HCT116 (cell line): ENCODE results near the gene OR8K3. TPM values are rescaled to one million over a fixed set of nuclear protein-coding genes. Genes with fewer than 3 reads are reported as not detected.

Experiments
- ATAC-seq: fragments of 200-7000 bp; cut with Tn5 transposase; 2 replicates; pipeline ENCODE4 v1.9.1; 2020; ENCODE audit warnings: mild to moderate bottlenecking, moderate library complexity
- BruUV-seq: library from RNA; stranded (reverse); fragments of 400-500 nt; replicated peaks from 2 replicates; lab custom pipeline; 2021; lab: Mats Ljungman, UMichigan
- CTCF ChIA-PET: fragments of 300-600 bp; sonication (Branson Sonifier 250); formaldehyde crosslinking; loops from one replicate; lab custom pipeline; 2021; ENCODE audit warnings: antibody characterized with exemption; lab: Charles Lee
- POLR2A ChIA-PET: fragments of 300-600, 350-600 bp; sonication (Branson Sonifier 250); formaldehyde crosslinking; loops from one replicate; lab custom pipeline; 2021; ENCODE audit warnings: antibody characterized with exemption; lab: Charles Lee
- RAD21 ChIA-PET, 2 experiments: fragments of 300-600 bp; sonication (Branson Sonifier 250); formaldehyde crosslinking; loops; one replicate each; lab custom pipeline; 2023; ENCODE audit warnings: low total read pairs in 2 of 2; ENCODE audit not compliant: uncharacterized antibody in 2 of 2, unreplicated experiment in 2 of 2, low non-redundant PET in 1 of 2; lab: Charles Lee
- DNase-seq: peaks from one replicate; pipeline ENCODE4 v3.0.0-alpha.2; 2010; ENCODE audit warnings: low read depth, low spot score
- H2AFZ ChIP-seq: fragments of 200-600 bp; shearing (Covaris generic), sonication (generic); 2 replicates; pipeline ENCODE4 v1.6.1; 2017; ENCODE audit warnings: low read depth, mixed run types, mixed read lengths, antibody characterized with exemption, low read length; ENCODE audit not compliant: poor library complexity, severe bottlenecking
- H3K27ac ChIP-seq: 2 replicates; pipeline ENCODE4 v1.5.1; 2012; ENCODE audit warnings: low read depth, low read length
- H3K27me3 ChIP-seq: fragments of 200-600 bp; sonication (generic); 2 replicates; pipeline ENCODE4 v1.6.1; 2016; ENCODE audit warnings: mixed run types, low read length, mixed read lengths; ENCODE audit not compliant: insufficient read depth
- H3K36me3 ChIP-seq, 2 experiments: fragments of 200-500 bp in 1 of 2; fragments of 200-600 bp in 1 of 2; sonication (Bioruptor generic) in 1 of 2; sonication (generic) in 1 of 2; 2 replicates each; pipeline versions ENCODE4 v1.5.1 to v1.6.1; 2014 to 2016; ENCODE audit warnings: low read length in 2 of 2, inconsistent platforms in 1 of 2, mixed read lengths in 1 of 2, mixed run types in 1 of 2; ENCODE audit not compliant: insufficient read depth in 2 of 2, control insufficient read depth in 1 of 2
- H3K4me1 ChIP-seq, 2 experiments: fragments of 200-600 bp in 1 of 2; sonication (generic) in 1 of 2; 2 replicates each; pipeline versions ENCODE4 v1.5.1 to v1.6.1; 2012 to 2017; ENCODE audit warnings: low read length in 2 of 2, inconsistent platforms in 1 of 2, mild to moderate bottlenecking in 1 of 2, mixed read lengths in 1 of 2, mixed run types in 1 of 2, moderate library complexity in 1 of 2; ENCODE audit not compliant: insufficient read depth in 2 of 2, control insufficient read depth in 1 of 2
- H3K4me2 ChIP-seq: fragments of 200-600 bp; sonication (generic); 2 replicates; pipeline ENCODE4 v1.6.1; 2017; ENCODE audit warnings: mixed run types, low read length, mixed read lengths
- H3K4me3 ChIP-seq, 2 experiments: fragments of 200-600 bp in 1 of 2; sonication (generic) in 1 of 2; replicated peaks in 1 of 2; 2 replicates each; pipeline ENCODE4 v1.5.1; 2011 to 2016; ENCODE audit warnings: low read length in 2 of 2, control low read depth in 1 of 2, low read depth in 1 of 2, mild to moderate bottlenecking in 1 of 2, mixed read lengths in 1 of 2, mixed run types in 1 of 2
- H3K79me2 ChIP-seq: fragments of 200-600 bp; sonication (generic); 2 replicates; pipeline ENCODE4 v1.6.1; 2017; ENCODE audit warnings: mild to moderate bottlenecking, mixed run types, low read length, moderate library complexity, mixed read lengths; ENCODE audit not compliant: insufficient read depth
- H3K9ac ChIP-seq: fragments of 200-600 bp; sonication (generic); 2 replicates; pipeline ENCODE4 v1.6.1; 2016; ENCODE audit warnings: low read length, mixed read lengths
- H3K9me2 ChIP-seq: fragments of 200-600 bp; sonication (generic), shearing (Covaris generic); 2 replicates; pipeline ENCODE4 v1.6.1; 2017; ENCODE audit warnings: mixed run types, mild to moderate bottlenecking, moderate library complexity; ENCODE audit not compliant: insufficient read depth
- H3K9me3 ChIP-seq, 2 experiments: fragments of 200-500 bp in 1 of 2; fragments of 200-600 bp in 1 of 2; sonication (Bioruptor generic) in 1 of 2; sonication (generic) in 1 of 2; 2 replicates each; pipeline ENCODE4 v1.6.1; 2014 to 2017; ENCODE audit warnings: low read length in 2 of 2, mixed read lengths in 2 of 2, inconsistent platforms in 1 of 2, low read depth in 1 of 2, mild to moderate bottlenecking in 1 of 2, mixed run types in 1 of 2, moderate library complexity in 1 of 2; ENCODE audit not compliant: control insufficient read depth in 1 of 2, insufficient read depth in 1 of 2
- H4K20me1 ChIP-seq: fragments of 200-600 bp; sonication (generic), shearing (Covaris generic); 2 replicates; pipeline ENCODE4 v1.6.1; 2017; ENCODE audit warnings: mixed run types, mild to moderate bottlenecking, moderate library complexity; ENCODE audit not compliant: insufficient read depth
- CBX3 ChIP-seq: IDR thresholded peaks from 2 replicates; pipeline ENCODE4 v1.6.1; 2012; ENCODE audit warnings: low read depth
- CEBPB ChIP-seq: IDR thresholded peaks from 2 replicates; pipeline ENCODE4 v1.6.1; 2012; ENCODE audit warnings: low read depth
- ELF1 ChIP-seq: IDR thresholded peaks from 2 replicates; pipeline ENCODE4 v1.6.1; 2012; ENCODE audit warnings: low read depth, borderline replicate concordance
- EZH2 ChIP-seq: fragments of 200-600 bp; sonication (generic); IDR thresholded peaks from 2 replicates; pipeline ENCODE4 v1.6.1; 2017; ENCODE audit warnings: antibody characterized with exemption, mixed run types
- EZH2phosphoT487 ChIP-seq: fragments of 200-600 bp; IDR thresholded peaks from 2 replicates; pipeline ENCODE4 v1.6.1; 2018; ENCODE audit warnings: antibody characterized with exemption, borderline replicate concordance
- FOSL1 ChIP-seq: IDR thresholded peaks from 2 replicates; pipeline ENCODE4 v1.6.1; 2012; ENCODE audit warnings: low read depth
- POLR2A ChIP-seq: IDR thresholded peaks from 2 replicates; pipeline ENCODE4 v1.7.0; 2011; ENCODE audit warnings: borderline replicate concordance; ENCODE audit not compliant: insufficient read depth, insufficient read length; ENCODE audit errors: extremely low read depth
- POLR2AphosphoS5 ChIP-seq: IDR thresholded peaks from 2 replicates; pipeline ENCODE4 v1.6.1; 2011; ENCODE audit warnings: mild to moderate bottlenecking, low read depth, low read length, moderate library complexity
- RAD21 ChIP-seq: IDR thresholded peaks from 2 replicates; pipeline ENCODE4 v1.6.1; 2012; ENCODE audit warnings: low read depth, mild to moderate bottlenecking
- SIN3A ChIP-seq: IDR thresholded peaks from 2 replicates; pipeline ENCODE4 v1.6.1; 2012; ENCODE audit warnings: low read depth
- SRF ChIP-seq: IDR thresholded peaks from 2 replicates; pipeline ENCODE4 v1.6.1; 2012; ENCODE audit warnings: low read depth
- TCF7L2 ChIP-seq: IDR thresholded peaks from 2 replicates; pipeline ENCODE4 v1.7.0; 2011; ENCODE audit warnings: borderline replicate concordance, inconsistent platforms; ENCODE audit not compliant: insufficient read depth, insufficient read length; ENCODE audit errors: extremely low read depth
- YY1 ChIP-seq: IDR thresholded peaks from 2 replicates; pipeline ENCODE4 v1.6.1; 2011; ENCODE audit warnings: low read length, low read depth, moderate library complexity, mild to moderate bottlenecking; ENCODE audit not compliant: insufficient replicate concordance; ENCODE audit errors: extremely low read depth
- ZFX ChIP-seq: fragments of 450-650 bp; IDR thresholded peaks from 2 replicates; pipeline ENCODE4 v1.6.1; 2017
- ZNF274 ChIP-seq: fragments of 200-500 bp; sonication (Bioruptor generic); IDR thresholded peaks from 2 replicates; pipeline ENCODE4 v1.6.1; 2014; ENCODE audit warnings: mild to moderate bottlenecking, low read depth, low read length, inconsistent platforms
- intact Hi-C: fragments of 100-400 bp; cut with micrococcal nuclease; formaldehyde crosslinking; loops from 2 replicates; pipeline ENCODE4 v1.10.0; 2022
- total RNA-seq: library from RNA; stranded (reverse); gene quantifications from one replicate; pipeline ENCODE4 v1.2.1, GENCODE V29; 2021; ENCODE audit not compliant: unreplicated experiment
- TF ChIP-seq, protein P1 (sequence below), 3 experiments: fragments of 200-600 bp in 1 of 3; sonication (generic) in 1 of 3; IDR thresholded peaks in 2 of 3; conservative IDR thresholded peaks in 1 of 3; 2 replicates each; pipeline ENCODE4 v1.5.1; 2012 to 2017; ENCODE audit warnings: low read depth in 2 of 3, low read length in 2 of 3, antibody characterized with exemption in 1 of 3, borderline replicate concordance in 1 of 3, control low read depth in 1 of 3, mild to moderate bottlenecking in 1 of 3, mixed read lengths in 1 of 3, mixed run types in 1 of 3, moderate library complexity in 1 of 3; ENCODE audit not compliant: insufficient read depth in 1 of 3
- TF ChIP-seq, protein P2 (sequence below): IDR thresholded peaks from 2 replicates; pipeline ENCODE4 v1.6.1; 2012
- TF ChIP-seq, protein P3 (sequence below): IDR thresholded peaks from 2 replicates; pipeline ENCODE4 v1.6.1; 2012; ENCODE audit warnings: low read depth
- TF ChIP-seq, protein P4 (sequence below): IDR thresholded peaks from 2 replicates; pipeline ENCODE4 v1.6.1; 2012
- TF ChIP-seq, protein P5 (sequence below): IDR thresholded peaks from 2 replicates; pipeline ENCODE4 v1.6.1; 2011; ENCODE audit warnings: mild to moderate bottlenecking, low read length, moderate library complexity; ENCODE audit not compliant: insufficient replicate concordance; ENCODE audit errors: extremely low read depth

OR8K3 gene
- total RNA-seq, 1 experiment from 2014 or later = not detected

DNA sequence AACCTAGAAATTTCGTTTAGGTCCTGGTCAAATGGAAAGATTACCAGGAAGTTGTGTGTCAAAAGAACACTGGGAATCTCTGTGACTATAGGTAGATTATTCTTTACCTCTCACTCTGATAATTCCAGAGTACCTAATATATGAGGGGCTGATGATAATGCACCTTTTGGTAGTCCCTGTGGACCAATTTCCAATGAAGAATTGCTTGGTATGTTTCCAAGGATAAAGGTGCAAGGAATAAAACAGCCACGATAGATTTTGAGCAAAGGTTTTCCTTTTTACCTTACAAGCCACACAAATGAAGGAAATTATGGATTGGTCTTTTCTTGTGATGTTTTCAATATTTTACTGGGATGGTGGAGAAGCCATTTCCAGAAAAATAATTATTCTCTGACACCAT is 22.8 kb upstream of the OR8K3 start, which contains the start of gene OR8H1:
Gene OR8H1, minus strand, starts transcription at position 101 of the 400 bp plus-strand sequence. CDS start 1,192 bp downstream, outside the sequence.
- Histone ChIP-seq H3K9ac (no peak within 1 kb of the TSS), H3K36me3 (no peaks in the 10 kb centered on the region), H3K4me2 (no peak within 1 kb of the TSS), H3K9me2 (no peaks in the 10 kb centered on the region), H3K79me2 (no peaks in the 10 kb centered on the region), H2AFZ (no peak within 1 kb of the TSS), H3K27me3 (no peaks in the 10 kb centered on the region), H4K20me1 (no peaks in the 10 kb centered on the region), H3K27ac (no peak within 1 kb of the TSS), H3K4me1 (no peaks in the 10 kb centered on the region), H3K4me3 (no peak within 1 kb of the TSS), H3K9me3 (peaks cover 0 to 9% of the 10 kb centered on the region in 2 experiments; a peak in 3 of 4 replicates)
- no peak for DNase-seq
- CTCF ChIA-PET = no interaction called here
- no TSS peak for BruUV-seq
- no peak for ATAC-seq
- intact Hi-C loops = no loop called here
- RAD21 ChIA-PET = no interaction called here
- POLR2A ChIA-PET = no interaction called here
- TF ChIP-seq, protein P1, sequence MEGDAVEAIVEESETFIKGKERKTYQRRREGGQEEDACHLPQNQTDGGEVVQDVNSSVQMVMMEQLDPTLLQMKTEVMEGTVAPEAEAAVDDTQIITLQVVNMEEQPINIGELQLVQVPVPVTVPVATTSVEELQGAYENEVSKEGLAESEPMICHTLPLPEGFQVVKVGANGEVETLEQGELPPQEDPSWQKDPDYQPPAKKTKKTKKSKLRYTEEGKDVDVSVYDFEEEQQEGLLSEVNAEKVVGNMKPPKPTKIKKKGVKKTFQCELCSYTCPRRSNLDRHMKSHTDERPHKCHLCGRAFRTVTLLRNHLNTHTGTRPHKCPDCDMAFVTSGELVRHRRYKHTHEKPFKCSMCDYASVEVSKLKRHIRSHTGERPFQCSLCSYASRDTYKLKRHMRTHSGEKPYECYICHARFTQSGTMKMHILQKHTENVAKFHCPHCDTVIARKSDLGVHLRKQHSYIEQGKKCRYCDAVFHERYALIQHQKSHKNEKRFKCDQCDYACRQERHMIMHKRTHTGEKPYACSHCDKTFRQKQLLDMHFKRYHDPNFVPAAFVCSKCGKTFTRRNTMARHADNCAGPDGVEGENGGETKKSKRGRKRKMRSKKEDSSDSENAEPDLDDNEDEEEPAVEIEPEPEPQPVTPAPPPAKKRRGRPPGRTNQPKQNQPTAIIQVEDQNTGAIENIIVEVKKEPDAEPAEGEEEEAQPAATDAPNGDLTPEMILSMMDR (IDR thresholded peaks at IDR 0.05 in 2 of 3, conservative IDR thresholded peaks at IDR 0.05 in 1 of 3; ENCODE audit: borderline replicate concordance in 1 of 3, insufficient read depth in 1 of 3, low read depth in 2 of 3, low read length in 2 of 3) = no peak
- no peak for TF ChIP-seq POLR2A
- no peak for TF ChIP-seq YY1
- no peak for TF ChIP-seq CBX3
- no peak for TF ChIP-seq POLR2AphosphoS5
- no peak for TF ChIP-seq TCF7L2
- TF ChIP-seq ZNF274 = no peak
- TF ChIP-seq, protein P2, sequence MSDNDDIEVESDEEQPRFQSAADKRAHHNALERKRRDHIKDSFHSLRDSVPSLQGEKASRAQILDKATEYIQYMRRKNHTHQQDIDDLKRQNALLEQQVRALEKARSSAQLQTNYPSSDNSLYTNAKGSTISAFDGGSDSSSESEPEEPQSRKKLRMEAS = no peak
- TF ChIP-seq, protein P3, sequence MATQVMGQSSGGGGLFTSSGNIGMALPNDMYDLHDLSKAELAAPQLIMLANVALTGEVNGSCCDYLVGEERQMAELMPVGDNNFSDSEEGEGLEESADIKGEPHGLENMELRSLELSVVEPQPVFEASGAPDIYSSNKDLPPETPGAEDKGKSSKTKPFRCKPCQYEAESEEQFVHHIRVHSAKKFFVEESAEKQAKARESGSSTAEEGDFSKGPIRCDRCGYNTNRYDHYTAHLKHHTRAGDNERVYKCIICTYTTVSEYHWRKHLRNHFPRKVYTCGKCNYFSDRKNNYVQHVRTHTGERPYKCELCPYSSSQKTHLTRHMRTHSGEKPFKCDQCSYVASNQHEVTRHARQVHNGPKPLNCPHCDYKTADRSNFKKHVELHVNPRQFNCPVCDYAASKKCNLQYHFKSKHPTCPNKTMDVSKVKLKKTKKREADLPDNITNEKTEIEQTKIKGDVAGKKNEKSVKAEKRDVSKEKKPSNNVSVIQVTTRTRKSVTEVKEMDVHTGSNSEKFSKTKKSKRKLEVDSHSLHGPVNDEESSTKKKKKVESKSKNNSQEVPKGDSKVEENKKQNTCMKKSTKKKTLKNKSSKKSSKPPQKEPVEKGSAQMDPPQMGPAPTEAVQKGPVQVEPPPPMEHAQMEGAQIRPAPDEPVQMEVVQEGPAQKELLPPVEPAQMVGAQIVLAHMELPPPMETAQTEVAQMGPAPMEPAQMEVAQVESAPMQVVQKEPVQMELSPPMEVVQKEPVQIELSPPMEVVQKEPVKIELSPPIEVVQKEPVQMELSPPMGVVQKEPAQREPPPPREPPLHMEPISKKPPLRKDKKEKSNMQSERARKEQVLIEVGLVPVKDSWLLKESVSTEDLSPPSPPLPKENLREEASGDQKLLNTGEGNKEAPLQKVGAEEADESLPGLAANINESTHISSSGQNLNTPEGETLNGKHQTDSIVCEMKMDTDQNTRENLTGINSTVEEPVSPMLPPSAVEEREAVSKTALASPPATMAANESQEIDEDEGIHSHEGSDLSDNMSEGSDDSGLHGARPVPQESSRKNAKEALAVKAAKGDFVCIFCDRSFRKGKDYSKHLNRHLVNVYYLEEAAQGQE = no peak
- TF ChIP-seq EZH2 = no peak
- TF ChIP-seq ELF1 = no peak
- no peak for TF ChIP-seq RAD21
- TF ChIP-seq, protein P4, sequence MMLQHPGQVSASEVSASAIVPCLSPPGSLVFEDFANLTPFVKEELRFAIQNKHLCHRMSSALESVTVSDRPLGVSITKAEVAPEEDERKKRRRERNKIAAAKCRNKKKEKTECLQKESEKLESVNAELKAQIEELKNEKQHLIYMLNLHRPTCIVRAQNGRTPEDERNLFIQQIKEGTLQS = no peak
- TF ChIP-seq, protein P5, sequence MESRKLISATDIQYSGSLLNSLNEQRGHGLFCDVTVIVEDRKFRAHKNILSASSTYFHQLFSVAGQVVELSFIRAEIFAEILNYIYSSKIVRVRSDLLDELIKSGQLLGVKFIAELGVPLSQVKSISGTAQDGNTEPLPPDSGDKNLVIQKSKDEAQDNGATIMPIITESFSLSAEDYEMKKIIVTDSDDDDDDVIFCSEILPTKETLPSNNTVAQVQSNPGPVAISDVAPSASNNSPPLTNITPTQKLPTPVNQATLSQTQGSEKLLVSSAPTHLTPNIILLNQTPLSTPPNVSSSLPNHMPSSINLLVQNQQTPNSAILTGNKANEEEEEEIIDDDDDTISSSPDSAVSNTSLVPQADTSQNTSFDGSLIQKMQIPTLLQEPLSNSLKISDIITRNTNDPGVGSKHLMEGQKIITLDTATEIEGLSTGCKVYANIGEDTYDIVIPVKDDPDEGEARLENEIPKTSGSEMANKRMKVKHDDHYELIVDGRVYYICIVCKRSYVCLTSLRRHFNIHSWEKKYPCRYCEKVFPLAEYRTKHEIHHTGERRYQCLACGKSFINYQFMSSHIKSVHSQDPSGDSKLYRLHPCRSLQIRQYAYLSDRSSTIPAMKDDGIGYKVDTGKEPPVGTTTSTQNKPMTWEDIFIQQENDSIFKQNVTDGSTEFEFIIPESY = no peak
- no peak for TF ChIP-seq SIN3A
- no peak for TF ChIP-seq FOSL1
- no peak for TF ChIP-seq CEBPB
- no peak for TF ChIP-seq ZFX
- TF ChIP-seq SRF = no peak
- no peak for TF ChIP-seq EZH2phosphoT487
- TF ChIP-seq, all 23 proteins: peak for 0
